Activated CD4-positive, alpha-beta T cell treated with anti-CD3 and anti-CD28 coated beads for 48 hours (primary cell): ENCODE measurements around the gene ATP11A.
A peak's percentile ranks its signal among the peaks of the same experiment; 100 is the strongest.
"Not testable (repeated sequence)": the region's sequence is repeated elsewhere in the genome, so short reads cannot be mapped to it uniquely, and the experiment has no call there.

ENCODE experiments used
- DNase-seq: peaks from one replicate; pipeline ENCODE4 v3.0.0-alpha.2; 2020

ATP11A gene

GRCh38 chr13:112870737-112871287 lies 181.0 kb downstream of the ATP11A start:
- no peak for DNase-seq

- no peak for DNase-seq
Observed at GRCh38 chr13:112871742-112872141, 181.9 kb downstream of the ATP11A start.

GRCh38 chr13:112872657-112873631 lies 183.1 kb downstream of the ATP11A start:
- peak; percentile 39 for DNase-seq

GRCh38 chr13:112873851-112874750 lies 184.3 kb downstream of the ATP11A start:
- DNase-seq = peak; percentile 84

DNA sequence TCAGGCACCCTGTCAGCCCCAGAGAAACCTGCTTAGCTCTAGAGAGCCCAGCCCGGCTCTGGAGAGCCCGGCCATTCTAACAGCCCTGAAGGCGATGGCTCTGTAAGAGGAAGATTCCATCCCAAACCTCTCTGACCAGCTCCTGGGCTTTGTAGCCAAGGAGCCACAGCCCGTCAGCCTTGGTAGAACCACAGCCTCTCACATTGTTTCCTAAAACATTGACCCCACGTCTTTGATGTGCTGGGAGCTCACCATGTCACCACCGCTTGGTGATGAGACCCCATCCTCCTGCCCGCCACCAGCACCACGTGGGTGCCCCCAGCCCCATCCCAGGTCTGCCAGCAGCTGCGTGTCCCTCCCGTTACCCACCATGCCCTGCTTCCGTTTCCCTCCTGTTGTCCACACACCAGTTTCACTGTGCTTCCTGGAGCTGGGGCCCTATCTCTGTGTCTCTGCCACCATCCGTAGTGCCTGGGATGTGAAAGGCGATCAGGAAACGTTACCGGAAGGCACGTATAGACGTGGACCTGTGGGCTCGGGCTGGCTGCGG lies 185.0 kb downstream of the ATP11A start:
- no peak for DNase-seq

DNA sequence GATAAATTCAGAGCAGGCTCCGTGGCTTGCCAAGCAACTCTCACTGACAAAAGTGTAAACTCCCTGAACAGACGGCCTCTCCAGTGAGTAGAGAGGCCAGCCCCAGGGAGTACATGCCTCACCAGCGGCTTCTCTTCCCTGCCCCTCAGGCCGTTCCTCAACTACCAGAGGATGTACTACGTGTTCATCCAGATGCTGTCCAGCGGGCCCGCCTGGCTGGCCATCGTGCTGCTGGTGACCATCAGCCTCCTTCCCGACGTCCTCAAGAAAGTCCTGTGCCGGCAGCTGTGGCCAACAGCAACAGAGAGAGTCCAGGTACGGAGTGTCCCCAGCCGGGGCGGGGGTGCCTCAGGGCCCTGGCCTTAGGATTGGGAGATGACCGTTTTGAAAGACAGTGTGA lies 185.8 kb downstream of the ATP11A start:
- no peak for DNase-seq

- DNase-seq = no peak
Observed at GRCh38 chr13:112876305-112877000, 186.6 kb downstream of the ATP11A start.

- no peak for DNase-seq
Observed at GRCh38 chr13:112877066-112877465, 187.2 kb downstream of the ATP11A start.

GRCh38 chr13:112877539-112877938 lies 187.7 kb downstream of the ATP11A start:
- DNase-seq = no peak

DNA sequence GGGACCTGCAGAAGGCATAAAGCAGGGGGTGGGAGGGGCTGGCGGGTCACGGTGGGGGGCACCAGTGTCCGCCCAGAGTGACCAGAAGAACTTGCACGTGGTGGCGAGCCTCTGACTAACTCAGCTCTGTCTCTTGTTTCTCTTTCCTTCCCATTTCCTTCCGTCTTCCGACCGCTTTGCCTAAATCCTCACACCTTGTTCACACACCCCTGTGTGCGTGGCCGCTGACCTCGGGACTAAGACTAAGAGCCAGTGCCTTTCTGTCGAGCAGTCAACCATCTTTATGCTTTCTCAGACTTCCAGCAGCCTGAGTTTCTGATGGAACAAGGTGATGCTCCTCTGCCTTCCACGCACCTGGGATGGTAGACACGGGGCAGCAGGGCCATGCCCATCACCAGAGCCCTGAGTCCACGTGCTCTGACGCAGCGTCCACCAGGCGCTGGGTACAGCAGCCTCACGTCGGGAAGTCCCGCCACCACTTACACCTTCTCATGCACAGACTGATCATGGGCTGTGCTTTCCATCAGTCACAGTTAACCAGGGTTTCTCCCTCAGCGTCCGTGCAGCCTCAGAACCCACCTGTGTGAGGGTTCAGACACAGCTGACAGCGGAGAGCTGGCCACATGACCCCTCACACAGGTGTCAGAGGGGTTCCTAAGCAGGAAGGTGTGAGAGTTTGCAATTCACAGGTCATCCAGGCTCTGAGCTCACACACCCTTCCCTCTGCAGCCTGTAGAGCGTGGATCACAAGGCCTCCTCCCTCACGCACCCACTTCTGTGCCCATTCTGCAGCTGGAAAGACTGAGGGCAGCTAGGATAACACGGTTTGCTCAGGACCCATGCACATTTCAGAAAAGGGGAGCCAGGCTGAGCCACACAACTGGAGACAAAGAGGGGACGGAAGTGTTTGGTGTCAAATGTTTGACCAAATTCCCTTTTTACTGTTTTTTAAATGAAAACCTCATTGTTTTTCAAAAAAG lies 188.4 kb downstream of the ATP11A start:
- no peak for DNase-seq

DNA sequence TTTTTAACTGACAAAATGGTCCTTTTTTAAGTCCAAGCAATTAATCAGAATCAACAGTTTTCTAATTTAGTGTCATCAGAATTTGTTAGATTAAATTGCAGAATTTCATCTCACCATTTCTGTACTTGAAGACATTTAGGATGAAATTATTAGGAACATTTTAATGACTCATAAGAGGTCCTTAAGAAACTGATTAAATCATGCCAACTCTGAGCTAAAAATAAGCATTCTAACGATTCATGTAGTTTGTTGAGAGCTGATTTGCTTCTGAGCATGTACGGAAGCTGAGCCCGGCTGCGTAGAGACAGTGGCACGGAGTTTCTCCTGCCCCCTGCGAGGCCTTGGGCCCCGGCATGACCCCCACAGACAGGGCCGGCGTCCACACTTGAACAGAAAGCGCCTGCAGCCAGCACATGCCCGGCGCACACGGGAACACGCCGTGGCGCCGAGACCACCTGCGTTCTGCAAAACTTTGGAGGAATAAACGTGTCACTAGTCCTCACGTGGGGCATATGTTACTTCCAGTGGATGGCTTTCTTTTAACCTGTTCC lies 189.5 kb downstream of the ATP11A start:
- DNase-seq = no peak

DNA sequence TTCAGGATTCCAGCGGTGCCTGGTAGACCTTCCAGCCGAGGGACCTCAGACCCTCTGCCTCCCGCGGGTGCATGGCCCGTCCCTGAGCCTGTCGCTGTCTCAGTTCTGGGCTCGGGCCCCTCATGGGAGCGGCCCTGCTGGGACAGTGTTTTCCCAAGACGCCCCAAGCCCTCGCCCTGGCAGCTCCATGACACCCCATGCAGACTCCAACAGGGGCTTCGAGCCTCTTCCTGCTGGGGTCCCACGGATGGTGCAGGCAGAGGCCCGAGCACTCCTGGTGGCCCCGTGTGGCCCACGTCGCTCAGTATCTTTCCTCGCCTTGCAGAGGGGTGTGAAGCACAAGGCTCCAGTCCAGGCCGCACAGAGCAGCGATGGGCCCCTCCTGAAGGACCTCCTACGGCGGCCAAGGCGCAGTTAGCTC lies 190.4 kb downstream of the ATP11A start:
- no peak for DNase-seq

DNA sequence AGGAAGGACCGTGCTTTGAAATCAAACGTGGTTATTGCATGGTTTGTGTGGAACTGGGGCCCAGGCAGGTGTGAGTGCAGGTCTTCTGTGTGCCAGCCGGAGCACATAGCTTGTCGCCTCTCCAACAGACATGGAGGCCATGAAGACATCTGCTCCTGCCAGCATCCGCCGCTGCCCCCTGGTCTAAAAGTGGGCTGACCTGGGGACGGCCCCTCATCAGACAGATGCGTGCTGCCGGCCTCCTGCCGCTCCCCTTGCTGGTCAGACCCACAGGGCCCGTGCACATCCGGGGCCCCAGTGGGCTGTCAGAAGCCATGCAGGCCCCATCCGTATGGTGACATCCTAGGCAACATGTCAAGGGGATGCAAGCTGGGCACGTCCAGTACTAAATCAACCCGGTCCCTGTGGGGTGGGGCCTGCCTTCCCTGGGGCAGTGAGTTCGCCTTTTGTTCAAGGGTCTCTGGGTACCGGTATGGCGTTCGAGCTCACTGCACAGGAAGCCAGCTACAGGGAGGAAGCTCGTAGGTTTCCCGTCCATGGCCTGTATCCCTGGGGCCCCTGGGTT lies 191.2 kb downstream of the ATP11A start:
- DNase-seq = no peak

GRCh38 chr13:112881656-112882554 lies 192.1 kb downstream of the ATP11A start:
- no peak for DNase-seq

GRCh38 chr13:112882555-112883024 lies 192.8 kb downstream of the ATP11A start:
- DNase-seq = no peak

GRCh38 chr13:112883241-112883945 lies 193.6 kb downstream of the ATP11A start:
- DNase-seq = no peak

GRCh38 chr13:112884700-112885099 lies 194.9 kb downstream of the ATP11A start:
- not testable (repeated sequence) for DNase-seq

DNA sequence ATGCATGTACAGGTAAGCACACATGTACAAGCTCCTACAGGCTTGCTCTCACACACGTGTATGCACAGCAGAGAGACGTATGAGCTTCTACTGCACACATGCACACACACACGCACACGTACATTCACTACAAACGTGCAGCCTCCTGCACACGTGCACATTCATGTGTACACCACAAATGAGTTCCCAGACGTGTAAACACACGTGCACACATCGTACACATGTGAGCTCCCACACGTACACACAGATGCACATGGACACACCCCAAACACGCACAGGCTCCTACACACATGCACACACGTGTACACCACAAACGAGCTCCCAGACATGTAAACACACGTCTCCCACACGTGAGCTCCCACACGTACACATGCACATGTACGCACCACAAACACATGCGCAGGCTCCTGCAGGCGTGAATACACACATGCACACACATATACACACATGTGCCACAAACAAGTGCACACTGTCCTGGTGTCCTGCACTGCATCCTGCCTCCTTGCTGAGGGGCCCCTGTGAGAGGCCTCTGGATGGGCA lies 195.5 kb downstream of the ATP11A start:
- DNase-seq = no peak
